ENCODE results near the gene UXS1. TPM values are rescaled to one million over a fixed set of nuclear protein-coding genes. Genes with fewer than 3 reads are reported as not detected.

Gene UXS1
- total and polyA plus RNA-seq, 2 donors (not counting 3 experiments of a cell fraction or from before 2014, with no cell fraction given) = 34.2 to 43.2 TPM

DNA sequence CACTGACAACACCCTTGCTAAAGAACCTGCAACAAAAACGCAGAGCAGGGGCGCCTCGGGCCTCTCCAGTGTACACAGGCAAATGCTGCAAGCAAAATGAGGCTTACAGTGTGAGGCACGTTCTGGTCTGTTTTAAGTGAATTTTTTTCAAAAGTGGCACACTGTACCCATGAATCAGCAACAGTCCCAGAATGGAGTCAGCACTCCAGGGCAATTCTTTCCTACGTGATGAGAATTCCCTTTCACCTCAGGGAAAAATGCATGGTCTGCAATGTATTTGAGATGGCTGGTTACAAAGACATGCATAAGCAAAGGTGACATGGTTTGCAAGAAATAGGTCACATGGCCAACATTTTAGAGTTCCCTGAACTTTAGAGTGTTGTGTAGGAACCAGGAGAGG is 94.4 kb downstream of the UXS1 start:
- Histone ChIP-seq H3K4me1 (ENCODE audit: control insufficient read depth, extremely low read depth, insufficient read depth, low read length) (no peaks in the 10 kb centered on the region), H3K9me1 (replicated peaks; ENCODE audit: control insufficient read depth, extremely low read depth, insufficient read depth, low read length) (no peaks in the 10 kb centered on the region), H3K27me3 (ENCODE audit: control insufficient read depth in 2 of 2, insufficient read depth in 2 of 2, low read length in 2 of 2) (no peaks in the 10 kb centered on the region), H3K36me3 (ENCODE audit: control insufficient read depth in 2 of 2, extremely low read depth in 1 of 2, insufficient read depth in 2 of 2, low read length in 2 of 2) (peaks cover 2 to 3% of the 10 kb centered on the region in 2 experiments), H3K4me2 (ENCODE audit: insufficient read depth, low read length) (no peak overlapping the region), H3K9ac (replicated peaks; ENCODE audit: extremely low read depth, insufficient read depth, low read length) (no peak overlapping the region), H3K9me3 (replicated peaks; ENCODE audit: control insufficient read depth, insufficient read depth, low read length) (no peaks in the 10 kb centered on the region), H3K4me3 (replicated peaks in 1 of 3; ENCODE audit: insufficient read depth in 1 of 3, low read depth in 1 of 3, low read length in 3 of 3) (no peak overlapping the region), H3K27ac (ENCODE audit: insufficient read depth, low read depth, low read length) (no peak overlapping the region), H2AFZ (ENCODE audit: low read depth, low read length) (no peak overlapping the region), H4K20me1 (replicated peaks; ENCODE audit: control insufficient read depth, extremely low read depth, insufficient read depth, low read length) (no peaks in the 10 kb centered on the region), H3K79me2 (ENCODE audit: control insufficient read depth, insufficient read depth, low read length) (no peaks in the 10 kb centered on the region)
- CTCF ChIA-PET = no interaction called here
- DNase-seq (ENCODE audit: low read depth, low spot score) (no peak), FAIRE-seq (no peak)
- POLR2A ChIA-PET = no interaction called here
- intact Hi-C loops (cut with micrococcal nuclease) = no loop called here
- no peak for TF ChIP-seq POLR2A (IDR thresholded peaks at IDR 0.05; ENCODE audit: low read depth, low read length)
- no peak for TF ChIP-seq POLR2AphosphoS5 (IDR thresholded peaks at IDR 0.05; ENCODE audit: insufficient read depth, low read depth, low read length)
- no TSS peak for BruUV-seq (replicated peaks)
- dilution Hi-C loops (cut with MboI; ENCODE audit: extremely low pct_ligation_motif_present, low sequenced_read_pairs) = no loop called here

DNA sequence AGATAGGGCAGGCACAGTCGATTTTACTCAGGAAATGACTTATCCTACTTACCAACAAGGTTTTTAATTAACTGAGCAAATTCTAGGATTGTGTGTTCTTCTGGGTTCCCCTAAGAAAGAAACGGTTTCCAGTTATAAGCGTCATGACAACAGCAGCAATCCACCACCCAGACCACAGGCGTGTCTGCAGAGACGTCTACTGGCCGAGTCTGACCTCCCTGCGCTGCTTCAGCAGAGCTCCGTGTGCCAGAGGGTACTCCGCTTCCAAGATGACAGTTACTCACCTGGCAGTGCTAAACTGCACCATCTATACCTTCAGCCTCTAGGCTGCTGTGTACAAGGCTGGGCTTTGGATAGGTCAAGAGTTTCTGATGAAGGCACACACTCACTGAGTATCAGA is 95.4 kb downstream of the UXS1 start:
- intact Hi-C loops (cut with micrococcal nuclease) (no loop called here), dilution Hi-C loops (cut with MboI; ENCODE audit: extremely low pct_ligation_motif_present, low sequenced_read_pairs) (no loop called here)
- no peak for FAIRE-seq
- H3K9me3 ChIP-seq (replicated peaks; ENCODE audit: control insufficient read depth, insufficient read depth, low read length) = no peaks in the 10 kb centered on the region
- no TSS peak for BruUV-seq (replicated peaks)
- ChIA-PET POLR2A (no interaction called here), CTCF (no interaction called here)
- H2AFZ ChIP-seq (ENCODE audit: low read depth, low read length) = no peak overlapping the region
- TF ChIP-seq JUN (IDR thresholded peaks at IDR 0.05; ENCODE audit: borderline replicate concordance, insufficient read depth, insufficient read length, low read depth) (no peak), FOS (IDR thresholded peaks at IDR 0.05; ENCODE audit: borderline replicate concordance, insufficient read depth, low read length) (no peak), POLR2A (IDR thresholded peaks at IDR 0.05; ENCODE audit: low read depth, low read length) (no peak), EZH2 (IDR thresholded peaks at IDR 0.05; ENCODE audit: borderline replicate concordance, low read depth, low read length, severe bottlenecking) (no peak), POLR2AphosphoS5 (IDR thresholded peaks at IDR 0.05; ENCODE audit: insufficient read depth, low read depth, low read length) (no peak), GATA2 (IDR thresholded peaks at IDR 0.05; ENCODE audit: insufficient read depth, insufficient read length, low read depth, low read length) (no peak), MYC (IDR thresholded peaks at IDR 0.05; ENCODE audit: low read depth, low read length) (no peak)
- TF ChIP-seq, protein P1, sequence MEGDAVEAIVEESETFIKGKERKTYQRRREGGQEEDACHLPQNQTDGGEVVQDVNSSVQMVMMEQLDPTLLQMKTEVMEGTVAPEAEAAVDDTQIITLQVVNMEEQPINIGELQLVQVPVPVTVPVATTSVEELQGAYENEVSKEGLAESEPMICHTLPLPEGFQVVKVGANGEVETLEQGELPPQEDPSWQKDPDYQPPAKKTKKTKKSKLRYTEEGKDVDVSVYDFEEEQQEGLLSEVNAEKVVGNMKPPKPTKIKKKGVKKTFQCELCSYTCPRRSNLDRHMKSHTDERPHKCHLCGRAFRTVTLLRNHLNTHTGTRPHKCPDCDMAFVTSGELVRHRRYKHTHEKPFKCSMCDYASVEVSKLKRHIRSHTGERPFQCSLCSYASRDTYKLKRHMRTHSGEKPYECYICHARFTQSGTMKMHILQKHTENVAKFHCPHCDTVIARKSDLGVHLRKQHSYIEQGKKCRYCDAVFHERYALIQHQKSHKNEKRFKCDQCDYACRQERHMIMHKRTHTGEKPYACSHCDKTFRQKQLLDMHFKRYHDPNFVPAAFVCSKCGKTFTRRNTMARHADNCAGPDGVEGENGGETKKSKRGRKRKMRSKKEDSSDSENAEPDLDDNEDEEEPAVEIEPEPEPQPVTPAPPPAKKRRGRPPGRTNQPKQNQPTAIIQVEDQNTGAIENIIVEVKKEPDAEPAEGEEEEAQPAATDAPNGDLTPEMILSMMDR (IDR thresholded peaks at IDR 0.05; ENCODE audit: extremely low read depth in 1 of 2, insufficient read depth in 1 of 2, low read depth in 1 of 2, low read length in 2 of 2) = no peak
- TF ChIP-seq, protein P2, sequence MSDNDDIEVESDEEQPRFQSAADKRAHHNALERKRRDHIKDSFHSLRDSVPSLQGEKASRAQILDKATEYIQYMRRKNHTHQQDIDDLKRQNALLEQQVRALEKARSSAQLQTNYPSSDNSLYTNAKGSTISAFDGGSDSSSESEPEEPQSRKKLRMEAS (IDR thresholded peaks at IDR 0.05; ENCODE audit: insufficient read depth, insufficient read length) = no peak
- H3K9me1 ChIP-seq (replicated peaks; ENCODE audit: control insufficient read depth, extremely low read depth, insufficient read depth, low read length) = no peaks in the 10 kb centered on the region
- DNase-seq (ENCODE audit: low read depth, low spot score) = no peak
- no peak overlapping the region for H3K4me3 ChIP-seq (replicated peaks in 1 of 3; ENCODE audit: insufficient read depth in 1 of 3, low read depth in 1 of 3, low read length in 3 of 3)
- H3K27me3 ChIP-seq (ENCODE audit: control insufficient read depth in 2 of 2, insufficient read depth in 2 of 2, low read length in 2 of 2) = no peaks in the 10 kb centered on the region
- peaks cover 2 to 3% of the 10 kb centered on the region in 2 experiments for H3K36me3 ChIP-seq (ENCODE audit: control insufficient read depth in 2 of 2, extremely low read depth in 1 of 2, insufficient read depth in 2 of 2, low read length in 2 of 2)
- no peak overlapping the region for H3K9ac ChIP-seq (replicated peaks; ENCODE audit: extremely low read depth, insufficient read depth, low read length)
- H4K20me1 ChIP-seq (replicated peaks; ENCODE audit: control insufficient read depth, extremely low read depth, insufficient read depth, low read length) = no peaks in the 10 kb centered on the region
- no peak overlapping the region for H3K4me2 ChIP-seq (ENCODE audit: insufficient read depth, low read length)
- no peak overlapping the region for H3K27ac ChIP-seq (ENCODE audit: insufficient read depth, low read depth, low read length)
- no peaks in the 10 kb centered on the region for H3K79me2 ChIP-seq (ENCODE audit: control insufficient read depth, insufficient read depth, low read length)
- H3K4me1 ChIP-seq (ENCODE audit: control insufficient read depth, extremely low read depth, insufficient read depth, low read length) = no peaks in the 10 kb centered on the region
